Measurements from ENCODE around the gene NRXN3.

- TF ChIP-seq EZH2 (IDR thresholded peaks at IDR 0.05; ENCODE audit: insufficient read depth, low read length) = no peak
- TF ChIP-seq, protein P1, sequence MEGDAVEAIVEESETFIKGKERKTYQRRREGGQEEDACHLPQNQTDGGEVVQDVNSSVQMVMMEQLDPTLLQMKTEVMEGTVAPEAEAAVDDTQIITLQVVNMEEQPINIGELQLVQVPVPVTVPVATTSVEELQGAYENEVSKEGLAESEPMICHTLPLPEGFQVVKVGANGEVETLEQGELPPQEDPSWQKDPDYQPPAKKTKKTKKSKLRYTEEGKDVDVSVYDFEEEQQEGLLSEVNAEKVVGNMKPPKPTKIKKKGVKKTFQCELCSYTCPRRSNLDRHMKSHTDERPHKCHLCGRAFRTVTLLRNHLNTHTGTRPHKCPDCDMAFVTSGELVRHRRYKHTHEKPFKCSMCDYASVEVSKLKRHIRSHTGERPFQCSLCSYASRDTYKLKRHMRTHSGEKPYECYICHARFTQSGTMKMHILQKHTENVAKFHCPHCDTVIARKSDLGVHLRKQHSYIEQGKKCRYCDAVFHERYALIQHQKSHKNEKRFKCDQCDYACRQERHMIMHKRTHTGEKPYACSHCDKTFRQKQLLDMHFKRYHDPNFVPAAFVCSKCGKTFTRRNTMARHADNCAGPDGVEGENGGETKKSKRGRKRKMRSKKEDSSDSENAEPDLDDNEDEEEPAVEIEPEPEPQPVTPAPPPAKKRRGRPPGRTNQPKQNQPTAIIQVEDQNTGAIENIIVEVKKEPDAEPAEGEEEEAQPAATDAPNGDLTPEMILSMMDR (IDR thresholded peaks at IDR 0.05; ENCODE audit: insufficient read depth, low read depth, low read length) = no peak
Measured at GRCh38 chr14:79352076-79352630, 1182.0 kb downstream of the NRXN3 start.

Data from astrocyte (in vitro differentiated cells and primary cell).